ENCODE data around the gene BMAL1. TPM values are rescaled to one million over a fixed set of nuclear protein-coding genes. Genes with fewer than 3 reads are reported as not detected.

Gene BMAL1
- total RNA-seq, 1 donor from 2014 or later, result 21.8 TPM

GRCh38 chr11:13343931-13344717 is 66.5 kb downstream of the BMAL1 start:
- DNase-seq, result peak; percentile 88

- no peak for DNase-seq
Measured at GRCh38 chr11:13344818-13345217, 67.2 kb downstream of the BMAL1 start.

GRCh38 chr11:13346470-13346869 is 68.9 kb downstream of the BMAL1 start:
- DNase-seq, result no peak

DNA sequence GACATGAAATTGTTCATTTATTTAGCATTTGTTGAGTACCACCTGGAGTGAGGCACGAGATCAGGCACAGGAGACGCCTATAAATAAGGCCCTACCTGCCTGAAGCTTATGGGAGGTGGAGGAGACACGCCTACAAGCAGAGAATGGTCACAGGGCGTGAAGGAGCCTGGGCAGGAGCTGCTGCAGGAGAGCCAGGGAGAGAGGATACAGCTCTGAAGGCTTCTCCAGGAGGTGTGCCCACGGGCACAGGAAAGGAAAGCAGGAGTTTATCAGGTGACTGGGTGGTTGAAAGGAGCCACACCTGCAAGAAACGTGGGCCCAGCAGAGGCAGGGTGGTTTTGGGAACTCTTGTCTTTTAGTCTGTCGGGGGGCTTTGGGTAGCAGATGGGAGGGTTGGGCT is 70.3 kb downstream of the BMAL1 start:
- no peak for DNase-seq

GRCh38 chr11:13348305-13348704 is 70.7 kb downstream of the BMAL1 start:
- no peak for DNase-seq

- DNase-seq, result no peak
Measured at GRCh38 chr11:13349046-13349445, 71.5 kb downstream of the BMAL1 start.

GRCh38 chr11:13349581-13349980 is 72.0 kb downstream of the BMAL1 start:
- DNase-seq, result no peak

DNA sequence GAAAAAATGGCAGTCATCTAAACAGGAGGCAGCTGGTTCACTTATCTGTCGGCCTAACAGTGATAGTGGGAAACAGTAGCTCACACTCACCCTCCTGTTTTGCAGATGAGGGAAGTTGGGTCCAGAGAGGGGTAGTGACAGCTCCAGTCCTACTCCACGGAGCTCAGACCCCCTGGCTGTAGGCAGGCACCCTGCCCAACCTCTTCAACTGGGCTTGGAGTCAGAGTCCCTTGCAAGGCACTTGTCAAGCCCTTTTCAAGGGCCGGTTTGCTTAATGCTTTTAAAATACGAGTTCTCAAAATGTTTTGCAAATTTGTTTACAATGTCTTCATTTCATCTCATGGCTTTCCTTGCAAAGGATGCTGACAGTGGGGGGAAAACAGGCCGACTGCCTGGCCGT is 75.1 kb downstream of the BMAL1 start:
- no peak for DNase-seq

DNA sequence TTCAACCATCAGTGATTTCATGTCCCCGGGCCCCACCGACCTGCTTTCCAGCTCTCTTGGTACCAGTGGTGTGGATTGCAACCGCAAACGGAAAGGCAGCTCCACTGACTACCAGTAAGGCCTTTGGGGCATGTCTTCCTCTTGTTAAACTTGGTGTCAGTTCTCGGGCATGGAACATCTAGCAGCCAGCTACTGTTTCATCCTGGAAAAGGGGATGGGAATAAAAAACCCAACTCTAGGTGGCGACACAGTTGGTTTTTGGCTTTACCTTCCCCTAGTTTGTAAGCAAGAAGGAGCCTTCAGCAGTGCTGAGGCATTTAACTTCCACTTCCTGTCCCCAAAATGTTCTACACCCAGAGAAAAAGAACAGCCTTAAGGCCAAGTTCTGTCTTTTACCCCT is 76.7 kb downstream of the BMAL1 start:
- DNase-seq, result no peak

GRCh38 chr11:13355191-13355590 is 77.6 kb downstream of the BMAL1 start:
- no peak for DNase-seq

GRCh38 chr11:13357232-13357631 is 79.6 kb downstream of the BMAL1 start:
- DNase-seq, result no peak

DNA sequence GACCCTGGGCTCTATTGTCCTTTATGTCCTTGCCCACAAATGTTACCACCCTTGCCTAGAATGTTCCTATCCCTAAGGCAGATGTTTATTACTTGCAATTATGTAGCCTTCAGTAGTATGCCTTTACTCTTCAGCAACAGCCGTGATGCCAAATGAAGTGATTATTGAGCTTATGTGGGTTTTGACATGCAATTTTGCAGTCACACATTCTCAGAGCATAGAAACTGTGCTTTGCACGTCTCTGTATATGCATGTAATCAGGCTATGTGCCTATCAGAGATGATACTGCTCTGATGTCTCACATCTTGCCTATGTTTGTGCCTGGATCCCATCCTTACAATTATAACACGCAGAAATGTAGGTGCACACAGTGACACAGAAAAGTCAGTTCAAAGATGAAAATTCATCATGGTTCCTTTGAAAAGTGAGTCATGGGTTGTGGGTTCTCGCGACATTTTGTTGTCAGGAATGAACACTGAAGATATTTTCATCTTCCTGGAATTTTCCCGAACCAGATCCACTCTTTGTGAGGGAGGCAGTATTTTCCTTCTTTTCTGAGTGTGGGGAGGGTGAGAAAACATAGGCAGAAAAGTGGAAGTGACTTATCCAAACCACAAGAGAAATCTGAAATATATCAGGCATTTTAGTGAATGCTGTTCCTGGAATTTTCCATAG is 81.1 kb downstream of the BMAL1 start:
- DNase-seq, result no peak

GRCh38 chr11:13362596-13363109 is 85.1 kb downstream of the BMAL1 start:
- DNase-seq, result no peak

DNA sequence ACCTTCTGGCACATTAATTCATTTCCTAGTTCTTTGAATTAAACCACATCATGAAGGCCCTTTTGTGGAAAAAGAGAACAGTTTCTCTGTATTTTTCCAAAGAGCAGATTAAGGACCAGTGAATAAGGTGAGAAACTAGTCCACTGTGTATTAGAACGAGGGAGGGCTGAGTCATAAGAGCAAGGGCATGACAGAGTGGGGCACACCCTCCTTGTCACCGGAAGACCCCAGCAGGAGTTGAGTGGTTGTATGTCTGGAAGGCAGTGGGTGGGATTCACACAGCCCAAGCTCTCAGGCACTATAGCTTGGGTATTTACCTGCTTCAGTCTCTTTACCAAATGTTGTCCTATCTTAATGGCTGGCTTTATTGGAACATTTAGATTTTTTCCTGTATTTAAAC is 86.8 kb downstream of the BMAL1 start:
- no peak for DNase-seq

DNA sequence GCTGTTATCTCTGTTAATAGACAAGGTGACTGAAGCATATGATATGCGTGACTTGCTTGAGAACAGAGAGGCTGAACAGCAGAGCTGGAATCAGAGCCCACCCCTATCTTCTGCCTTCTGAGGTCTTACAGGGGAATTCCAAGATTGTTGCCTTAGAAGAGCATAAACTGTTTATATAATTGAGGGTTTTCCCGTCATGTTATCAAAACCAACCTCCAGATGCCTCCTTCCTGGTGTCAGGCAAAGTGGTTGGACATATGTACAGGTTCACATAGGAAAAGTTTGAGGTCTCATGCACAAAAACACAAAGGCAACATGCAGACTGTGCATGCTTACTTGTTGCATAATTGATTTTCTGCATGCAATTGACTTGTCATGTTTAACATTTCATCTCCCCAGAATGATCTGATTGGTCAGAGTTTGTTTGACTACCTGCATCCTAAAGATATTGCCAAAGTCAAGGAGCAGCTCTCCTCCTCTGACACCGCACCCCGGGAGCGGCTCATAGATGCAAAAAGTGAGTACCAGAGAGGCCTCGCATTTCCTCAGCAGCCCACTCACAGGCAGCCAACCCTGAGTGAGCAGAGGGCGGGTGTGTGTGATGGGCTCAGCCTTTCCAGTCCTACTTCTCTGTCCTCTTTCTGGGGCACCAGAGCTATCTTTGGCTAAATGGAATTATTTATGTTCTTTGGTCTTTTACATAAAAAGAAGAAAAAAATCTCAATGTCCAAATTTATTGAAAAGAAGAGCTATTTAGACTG is 88.9 kb downstream of the BMAL1 start:
- DNase-seq, result no peak

DNA sequence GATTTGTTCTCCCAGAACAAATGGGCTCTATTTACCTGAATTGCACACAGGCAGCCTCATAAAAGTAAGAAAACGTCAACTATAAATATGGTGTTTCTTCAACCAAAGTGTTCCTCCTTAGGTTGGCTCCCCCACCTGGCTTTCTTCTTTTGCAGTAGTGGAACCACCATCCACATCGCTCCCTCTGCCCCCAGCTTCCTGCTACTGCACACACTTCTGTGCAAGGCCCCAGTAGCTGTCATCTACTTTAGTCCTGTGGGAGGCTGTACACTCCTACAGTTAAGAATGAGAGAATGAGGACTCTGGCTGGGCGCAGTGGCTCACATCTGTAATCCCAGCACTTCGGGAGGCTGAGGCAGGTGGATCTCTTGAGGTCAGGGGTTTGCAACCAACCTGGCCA is 89.5 kb downstream of the BMAL1 start:
- DNase-seq, result no peak

GRCh38 chr11:13368041-13368446 is 90.5 kb downstream of the BMAL1 start:
- no peak for DNase-seq

- no peak for DNase-seq
Measured at GRCh38 chr11:13373216-13373615, 95.6 kb downstream of the BMAL1 start.

DNA sequence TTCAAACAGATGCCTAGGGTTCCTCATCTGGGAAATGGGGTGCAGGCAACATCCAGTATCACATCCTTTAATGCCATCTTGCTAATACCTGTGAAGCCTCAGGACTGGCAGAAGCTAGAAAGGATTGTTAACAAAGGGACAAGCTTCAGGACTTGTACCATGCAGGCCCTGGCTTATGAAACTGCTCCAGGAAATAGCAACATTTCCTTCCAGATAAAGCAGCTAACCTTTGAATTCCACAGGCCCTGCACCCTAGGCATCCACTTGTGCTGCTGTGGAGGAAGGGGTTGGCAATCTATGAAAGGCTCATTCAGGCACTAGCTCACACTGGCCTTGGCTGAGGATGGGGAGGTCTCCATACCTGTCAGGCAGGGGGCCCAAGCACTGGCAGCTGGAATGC is 98.2 kb downstream of the BMAL1 start:
- DNase-seq, result no peak

DNA sequence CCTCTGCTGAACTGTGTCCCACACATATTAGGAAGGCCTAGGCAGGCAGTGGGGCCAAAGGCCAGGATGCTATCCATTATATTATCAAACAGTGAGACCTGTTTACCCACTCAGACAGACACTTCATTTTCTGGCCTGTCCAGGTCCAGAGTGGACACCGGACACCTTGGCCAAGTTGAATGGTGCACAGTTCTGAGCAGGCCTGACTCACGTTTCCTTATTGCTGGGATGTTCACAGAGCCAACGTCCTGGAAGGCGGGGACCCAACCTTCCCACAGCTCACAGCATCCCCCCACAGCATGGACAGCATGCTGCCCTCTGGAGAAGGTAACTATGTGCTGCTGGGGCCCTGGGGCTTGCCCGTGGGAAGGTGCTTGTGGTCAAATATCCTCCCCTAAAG is 98.8 kb downstream of the BMAL1 start:
- no peak for DNase-seq

DNA sequence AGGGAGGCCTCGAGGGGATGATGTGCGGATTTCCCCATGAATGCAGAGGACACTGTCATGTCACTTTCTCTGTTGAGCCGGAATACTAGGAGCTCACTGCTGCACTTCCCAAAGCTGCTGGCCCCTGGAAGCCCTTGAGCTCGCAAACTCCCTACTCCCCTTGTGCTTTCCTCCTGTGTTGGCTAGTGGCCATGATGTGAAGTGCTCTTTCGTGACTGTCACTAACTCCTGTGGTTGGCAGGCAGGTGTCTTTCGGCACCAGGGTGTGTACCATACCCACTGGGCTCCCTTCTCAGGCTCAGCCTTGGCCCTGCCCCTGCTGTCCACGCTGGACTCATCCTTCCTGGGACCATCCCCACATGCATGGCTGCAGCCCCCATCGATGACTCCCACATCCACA is 99.2 kb downstream of the BMAL1 start:
- no peak for DNase-seq

GRCh38 chr11:13378316-13378715 is 100.7 kb downstream of the BMAL1 start:
- DNase-seq, result no peak

DNA sequence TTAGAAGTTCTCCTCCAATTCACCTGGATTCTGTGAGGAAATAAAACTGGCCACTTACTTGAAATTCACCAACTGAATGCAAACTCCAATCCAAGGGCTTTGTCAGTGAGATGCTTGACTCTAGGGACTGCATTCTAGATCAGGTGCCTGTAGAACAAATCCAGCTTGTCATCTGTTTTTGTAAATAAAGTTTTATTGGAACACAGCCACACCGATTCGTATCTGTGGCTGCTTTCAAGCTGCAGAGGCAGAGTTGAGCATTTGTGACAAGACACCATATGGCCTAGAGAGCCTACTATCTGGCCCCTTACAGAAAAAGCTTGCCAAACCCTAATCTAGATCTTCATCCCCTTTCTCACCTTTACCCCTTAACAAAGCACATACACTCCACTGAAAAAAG is 103.1 kb downstream of the BMAL1 start:
- no peak for DNase-seq

Data from tongue (tissue), 2 donors.